HPDE6-E6E7 (cell line): Measurements from ENCODE around the gene LRRC7.

Source experiments
- DNase-seq: peaks from one replicate; pipeline ENCODE4 v3.0.0; 2011; ENCODE audit warnings: missing footprints; ENCODE audit errors: extremely low spot score

LRRC7 gene

DNA sequence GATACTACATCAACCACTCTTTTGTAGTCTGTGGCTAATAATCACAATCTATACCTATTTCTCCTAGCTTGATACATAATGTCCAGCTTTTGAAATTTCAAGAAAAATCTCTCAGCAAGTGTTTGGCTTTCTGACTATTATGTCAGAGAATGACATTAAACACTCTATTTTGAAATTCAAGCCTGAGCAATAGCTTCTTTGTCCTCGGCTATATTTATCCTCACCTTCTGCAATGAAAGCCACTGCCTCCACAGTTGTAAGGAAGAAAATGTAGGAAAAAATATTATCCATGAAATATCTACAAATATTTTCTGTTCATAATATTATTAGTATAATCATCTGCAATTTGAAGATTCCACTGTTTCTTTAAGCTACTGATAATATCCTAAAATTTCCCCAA lies 22.1 kb downstream of the LRRC7 start:
- DNase-seq: no peak

- DNase-seq: no peak
These were observed 24.6 kb downstream of the LRRC7 start for GRCh38 chr1:69592341-69592740.

GRCh38 chr1:69595486-69595885 lies 27.8 kb downstream of the LRRC7 start:
- no peak for DNase-seq

DNA sequence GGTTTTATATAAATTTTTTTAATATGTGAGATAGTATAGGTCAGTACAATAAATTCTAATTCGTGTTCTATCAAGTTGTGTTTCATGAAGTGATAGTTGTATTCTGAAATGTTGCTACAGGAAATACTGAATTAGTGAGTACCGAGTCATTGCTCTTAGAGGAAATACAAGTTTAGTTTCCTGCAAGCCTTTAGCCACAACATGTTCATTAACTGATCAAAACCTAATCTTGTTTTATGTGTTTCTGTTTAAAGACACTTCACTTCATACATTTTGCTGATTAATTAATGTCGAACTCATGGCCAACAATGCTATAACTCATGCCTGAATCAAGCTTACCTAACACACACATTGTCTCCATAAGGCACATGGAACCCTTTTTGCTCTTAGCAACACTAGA lies 43.6 kb downstream of the LRRC7 start:
- DNase-seq: peak; percentile 1

DNA sequence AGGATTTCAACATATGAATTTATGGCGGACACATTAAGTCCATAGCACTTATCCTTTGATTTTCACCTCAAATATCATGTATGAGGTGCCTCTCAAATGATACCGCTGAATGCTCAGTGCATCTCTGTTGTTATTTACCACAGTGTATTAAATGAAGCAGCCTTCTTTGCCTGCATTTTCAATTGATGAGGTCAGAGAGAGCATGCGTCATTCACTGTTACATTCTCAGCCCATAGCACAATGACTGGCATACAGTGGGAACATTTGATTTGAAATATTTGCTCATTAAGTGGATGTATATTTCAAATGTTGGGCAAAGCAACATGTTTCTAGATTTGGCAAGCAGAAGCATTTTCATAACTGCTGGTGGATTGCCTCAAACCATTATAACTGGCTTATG lies 45.7 kb downstream of the LRRC7 start:
- no peak for DNase-seq

- no peak for DNase-seq
These were observed 71.0 kb downstream of the LRRC7 start for GRCh38 chr1:69638673-69639072.

DNA sequence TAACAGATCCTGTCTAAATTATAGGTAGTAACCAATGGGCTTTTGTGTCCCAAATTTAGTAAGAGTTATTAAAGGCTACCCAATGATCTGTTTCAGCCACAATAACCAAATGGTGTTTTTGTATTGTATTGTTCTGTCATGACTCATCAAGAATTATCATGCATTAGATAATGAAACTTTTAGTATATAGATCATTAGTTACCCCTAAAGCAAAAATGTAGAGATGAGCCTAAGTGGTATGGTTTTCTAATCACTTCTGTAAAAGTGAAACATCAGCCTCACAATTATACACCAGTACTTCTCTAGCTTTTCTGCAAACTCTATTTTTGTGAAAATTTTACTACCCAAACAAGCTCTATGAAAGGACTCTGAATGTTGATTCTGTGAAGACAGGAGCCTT lies 71.4 kb downstream of the LRRC7 start:
- DNase-seq: no peak

DNA sequence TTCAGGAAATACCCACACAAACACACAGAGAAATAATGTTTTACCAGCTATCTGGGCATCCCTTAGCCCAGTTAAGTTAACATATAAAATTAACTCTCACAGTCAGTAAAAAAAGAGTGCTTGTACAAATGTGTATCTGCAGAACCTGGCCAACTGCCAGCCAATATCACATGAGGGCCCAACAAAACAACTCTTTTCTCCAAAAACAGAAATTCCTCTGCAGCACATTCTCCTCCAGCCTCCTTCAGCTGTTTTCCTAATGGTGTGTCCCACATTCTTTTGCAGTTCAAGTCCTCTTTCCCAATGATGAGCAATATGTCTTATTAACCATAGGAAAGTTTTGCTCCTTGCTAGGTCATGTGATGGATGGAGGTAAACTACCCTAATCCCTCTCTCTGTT lies 75.5 kb downstream of the LRRC7 start:
- DNase-seq: no peak

DNA sequence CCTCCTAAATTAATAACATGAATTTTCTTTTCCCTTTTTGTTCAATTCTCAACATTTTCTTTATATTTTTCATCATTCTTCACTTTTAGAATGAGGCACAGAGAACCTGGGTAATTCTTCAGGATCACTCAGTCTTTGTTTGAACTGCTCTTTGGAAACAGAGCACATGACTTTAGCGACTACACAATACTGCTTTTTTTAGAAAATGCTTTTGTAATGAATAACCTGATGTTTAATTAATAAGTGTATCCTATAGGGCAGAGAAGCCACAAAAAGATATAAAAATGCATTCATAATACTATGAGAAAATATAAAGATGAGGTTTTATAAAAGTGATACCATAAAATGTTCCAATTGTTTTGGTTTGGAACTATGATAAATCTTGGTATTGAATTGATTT lies 77.8 kb downstream of the LRRC7 start:
- DNase-seq: no peak

GRCh38 chr1:69648486-69648885 lies 80.8 kb downstream of the LRRC7 start:
- DNase-seq: peak; percentile 31

- no peak for DNase-seq
These were observed 81.8 kb downstream of the LRRC7 start for GRCh38 chr1:69649383-69649990.

DNA sequence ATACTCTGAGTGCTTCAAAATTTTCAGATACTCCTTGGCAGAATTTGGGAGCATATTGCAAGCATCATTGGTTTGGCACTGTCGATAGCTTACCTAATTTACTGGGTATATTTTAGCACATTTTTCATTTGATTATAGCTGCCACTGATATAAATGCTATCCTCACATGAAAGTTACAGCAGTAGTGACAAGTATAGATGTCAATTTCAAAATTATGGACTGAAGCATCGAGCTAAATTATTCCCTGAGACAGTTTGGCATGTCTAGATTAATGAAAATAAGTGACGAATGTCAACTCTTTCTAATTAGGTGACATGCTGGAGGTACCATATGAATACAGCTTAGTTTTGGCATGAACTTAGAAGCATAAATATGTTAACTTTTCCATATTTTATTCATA lies 83.1 kb downstream of the LRRC7 start:
- DNase-seq: no peak

DNA sequence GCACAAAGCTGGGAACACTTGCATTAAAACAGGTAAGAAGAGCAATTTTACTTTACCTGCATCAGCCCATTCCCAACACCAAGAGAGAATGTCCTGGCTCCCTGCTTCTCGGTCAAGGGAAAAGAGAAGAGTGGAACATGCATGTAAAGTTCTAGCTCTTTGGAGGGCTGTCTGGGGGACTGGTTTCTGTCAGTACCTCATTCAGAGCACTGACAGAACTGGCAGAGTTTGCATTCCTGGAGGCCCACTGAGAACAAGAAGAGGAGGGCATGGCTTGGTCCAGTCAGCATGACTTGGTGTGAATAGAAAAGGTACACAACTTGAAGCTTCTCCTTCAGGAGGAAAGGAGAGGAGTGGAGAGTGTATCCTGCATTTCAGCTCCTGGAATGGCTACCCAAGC lies 83.9 kb downstream of the LRRC7 start:
- no peak for DNase-seq

DNA sequence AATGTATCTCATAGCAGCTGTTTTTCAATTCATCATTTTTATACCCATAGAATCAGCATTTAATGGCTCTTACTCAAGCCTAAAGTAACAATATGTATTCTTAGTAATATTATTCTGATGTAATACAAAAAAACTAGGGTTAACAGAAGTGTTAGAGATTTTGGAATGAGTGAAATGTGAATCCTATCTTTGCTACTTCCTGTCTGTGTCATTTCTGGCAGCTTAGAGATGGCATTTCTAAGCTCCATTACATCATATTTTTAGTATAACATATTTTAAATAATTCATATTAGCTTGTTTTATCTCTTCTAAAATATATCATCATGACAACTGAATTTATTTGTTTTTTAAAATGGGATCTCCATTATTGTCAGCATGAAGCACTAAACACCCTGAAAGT lies 90.2 kb downstream of the LRRC7 start:
- no peak for DNase-seq

DNA sequence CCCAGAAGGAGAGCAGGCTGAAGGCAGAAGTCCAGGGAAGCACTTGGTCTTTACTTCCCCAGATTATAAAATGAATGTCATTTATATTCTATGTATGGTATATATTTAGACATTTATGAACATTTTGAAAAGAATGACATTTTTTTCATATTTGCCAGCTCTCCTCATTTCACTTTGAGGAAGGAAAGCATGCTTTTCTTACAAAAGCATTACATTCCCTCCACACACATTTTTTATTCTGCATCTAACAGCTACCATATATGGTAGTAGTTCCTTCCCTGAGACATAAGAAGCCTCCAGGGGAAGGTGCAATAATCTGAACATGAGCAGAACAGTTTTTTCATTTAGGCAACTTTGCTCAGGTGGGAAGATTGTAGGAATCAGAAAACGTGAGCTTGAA lies 94.0 kb downstream of the LRRC7 start:
- DNase-seq: no peak

DNA sequence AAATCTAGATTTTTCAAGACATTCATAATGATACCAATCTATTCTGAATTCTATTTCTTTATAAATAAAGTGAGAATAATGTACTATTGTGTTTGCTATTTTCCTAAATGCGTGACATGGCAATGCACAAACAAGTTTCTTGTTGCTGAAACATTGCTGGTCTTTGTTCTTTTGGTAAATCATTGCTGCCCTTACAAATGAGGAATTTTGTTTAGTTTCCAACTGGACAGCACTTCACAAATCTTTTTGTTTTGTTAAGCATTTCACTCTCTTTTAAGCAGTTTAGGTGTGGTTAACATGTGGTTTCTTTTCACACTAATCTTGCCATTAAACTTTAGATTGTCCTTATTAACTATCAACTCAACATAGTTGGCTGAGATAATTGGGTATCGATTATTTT lies 94.6 kb downstream of the LRRC7 start:
- no peak for DNase-seq

GRCh38 chr1:69671363-69672010 lies 103.8 kb downstream of the LRRC7 start:
- DNase-seq: no peak

GRCh38 chr1:69673321-69673720 lies 105.6 kb downstream of the LRRC7 start:
- no peak for DNase-seq

- DNase-seq: no peak
These were observed 112.2 kb downstream of the LRRC7 start for GRCh38 chr1:69679965-69680364.

- DNase-seq: no peak
These were observed 118.8 kb downstream of the LRRC7 start for GRCh38 chr1:69686367-69686984.

- DNase-seq: no peak
These were observed 120.5 kb downstream of the LRRC7 start for GRCh38 chr1:69688193-69688592.

- DNase-seq: no peak
These were observed 123.5 kb downstream of the LRRC7 start for GRCh38 chr1:69691179-69691578.

- peak; percentile 9 for DNase-seq
These were observed 126.4 kb downstream of the LRRC7 start for GRCh38 chr1:69693921-69694675.
